Glutamatergic neuron (in vitro differentiated cells): ENCODE data around the gene FGFR4. TPM values are rescaled to one million over a fixed set of nuclear protein-coding genes. Genes with fewer than 3 reads are reported as not detected.
A peak's percentile ranks its signal among the peaks of the same experiment; 100 is the strongest.

Source experiments
- DNase-seq: peaks from one replicate; pipeline ENCODE4 v3.0.0; 2022
- H3K27ac Mint-ChIP-seq: one replicate; pipeline ENCODE4 v1.8.0; 2020; ENCODE audit warnings: mild to moderate bottlenecking, mixed read lengths, inconsistent platforms; ENCODE audit not compliant: unreplicated experiment
- H3K27me3 Mint-ChIP-seq: one replicate; pipeline ENCODE4 v1.8.0; 2020; ENCODE audit warnings: mild to moderate bottlenecking, moderate library complexity, mixed read lengths, inconsistent platforms; ENCODE audit not compliant: unreplicated experiment
- H3K36me3 Mint-ChIP-seq: one replicate; pipeline ENCODE4 v1.8.0; 2020; ENCODE audit warnings: mild to moderate bottlenecking, mixed read lengths, inconsistent platforms; ENCODE audit not compliant: unreplicated experiment
- H3K4me1 Mint-ChIP-seq: one replicate; pipeline ENCODE4 v1.8.0; 2020; ENCODE audit warnings: mild to moderate bottlenecking, low read depth, mixed read lengths, inconsistent platforms; ENCODE audit not compliant: unreplicated experiment
- H3K4me3 Mint-ChIP-seq: one replicate; pipeline ENCODE4 v1.8.0; 2020; ENCODE audit warnings: mild to moderate bottlenecking, mixed read lengths, inconsistent platforms; ENCODE audit not compliant: unreplicated experiment
- H3K9me3 Mint-ChIP-seq: one replicate; pipeline ENCODE4 v1.8.0; 2020; ENCODE audit warnings: mild to moderate bottlenecking, moderate library complexity, mixed read lengths, inconsistent platforms; ENCODE audit not compliant: unreplicated experiment
- CTCF ChIP-seq: fragments of 200-600 bp; sonication (generic); IDR thresholded peaks from one replicate; pipeline ENCODE4 v1.5.0; 2021; ENCODE audit not compliant: partially characterized antibody, unreplicated experiment
- total RNA-seq: library from RNA; stranded (reverse); fragmentation: NEBNext Ultra II Directional; extraction: Animal tissue kit (Norgen Biotek cat#: 25700); gene quantifications from one replicate; pipeline ENCODE4 v1.2.1, GENCODE V29; 2021; ENCODE audit not compliant: unreplicated experiment

The FGFR4 gene
- total RNA-seq, 1 donor from 2014 or later = 5.2 TPM

GRCh38 chr5:177131352-177132135 is 44.8 kb downstream of the FGFR4 start:
- peak overlapping the region; percentile 81 for H3K27ac Mint-ChIP-seq
- H3K36me3 Mint-ChIP-seq = no peaks in the 10 kb centered on the region
- no peak for TF ChIP-seq CTCF
- H3K27me3 Mint-ChIP-seq = peaks cover 11% of the 10 kb centered on the region
- DNase-seq = peak; percentile 56
- H3K4me1 Mint-ChIP-seq = peaks cover 14% of the 10 kb centered on the region
- H3K9me3 Mint-ChIP-seq = peaks cover 5% of the 10 kb centered on the region
- peak overlapping the region; percentile 84 for H3K4me3 Mint-ChIP-seq

GRCh38 chr5:177132136-177133095 is 45.7 kb downstream of the FGFR4 start:
- Mint-ChIP-seq H3K27ac (peak overlapping the region; percentile 78), H3K4me3 (peak overlapping the region; percentile 42), H3K4me1 (peaks cover 20% of the 10 kb centered on the region), H3K27me3 (peaks cover 11% of the 10 kb centered on the region), H3K36me3 (no peaks in the 10 kb centered on the region), H3K9me3 (peaks cover 5% of the 10 kb centered on the region)
- DNase-seq = peak; percentile 67
- TF ChIP-seq CTCF = no peak

- Mint-ChIP-seq H3K27me3 (peaks cover 11% of the 10 kb centered on the region), H3K4me1 (peaks cover 20% of the 10 kb centered on the region), H3K4me3 (peak within 1 kb of the TSS; percentile 92), H3K36me3 (no peaks in the 10 kb centered on the region), H3K9me3 (peaks cover 5% of the 10 kb centered on the region), H3K27ac (peak within 1 kb of the TSS; percentile 96)
- no peak for TF ChIP-seq CTCF
- DNase-seq = peak; percentile 92
Measured at GRCh38 chr5:177133096-177133852, 46.6 kb downstream of the FGFR4 start, which contains the start of gene NSD1. Gene NSD1 (plus strand): TSS chr5:177133773. CDS start chr5:177135104, 1,331 bp downstream.

- H3K36me3 Mint-ChIP-seq = no peaks in the 10 kb centered on the region
- DNase-seq = peak; percentile 85
- peaks cover 11% of the 10 kb centered on the region for H3K27me3 Mint-ChIP-seq
- H3K9me3 Mint-ChIP-seq = peaks cover 5% of the 10 kb centered on the region
- peak overlapping the region; percentile 92 for H3K4me3 Mint-ChIP-seq
- TF ChIP-seq CTCF = no peak
- peaks cover 20% of the 10 kb centered on the region for H3K4me1 Mint-ChIP-seq
- peak overlapping the region; percentile 96 for H3K27ac Mint-ChIP-seq
Measured at GRCh38 chr5:177133853-177134696, 47.4 kb downstream of the FGFR4 start.
